Fibroblast of skin of abdomen (primary cell): ENCODE data around the gene TP73.
"Not testable (repeated sequence)": the region's sequence is repeated elsewhere in the genome, so short reads cannot be mapped to it uniquely, and the experiment has no call there.

Source experiments
- DNase-seq: peaks from one replicate; pipeline ENCODE4 v3.0.0-alpha.2; 2013

TP73 gene

GRCh38 chr1:3744646-3745045 is 92.3 kb downstream of the TP73 start:
- no peak for DNase-seq

- no peak for DNase-seq
These were observed 92.8 kb downstream of the TP73 start for GRCh38 chr1:3745071-3745470.

DNA sequence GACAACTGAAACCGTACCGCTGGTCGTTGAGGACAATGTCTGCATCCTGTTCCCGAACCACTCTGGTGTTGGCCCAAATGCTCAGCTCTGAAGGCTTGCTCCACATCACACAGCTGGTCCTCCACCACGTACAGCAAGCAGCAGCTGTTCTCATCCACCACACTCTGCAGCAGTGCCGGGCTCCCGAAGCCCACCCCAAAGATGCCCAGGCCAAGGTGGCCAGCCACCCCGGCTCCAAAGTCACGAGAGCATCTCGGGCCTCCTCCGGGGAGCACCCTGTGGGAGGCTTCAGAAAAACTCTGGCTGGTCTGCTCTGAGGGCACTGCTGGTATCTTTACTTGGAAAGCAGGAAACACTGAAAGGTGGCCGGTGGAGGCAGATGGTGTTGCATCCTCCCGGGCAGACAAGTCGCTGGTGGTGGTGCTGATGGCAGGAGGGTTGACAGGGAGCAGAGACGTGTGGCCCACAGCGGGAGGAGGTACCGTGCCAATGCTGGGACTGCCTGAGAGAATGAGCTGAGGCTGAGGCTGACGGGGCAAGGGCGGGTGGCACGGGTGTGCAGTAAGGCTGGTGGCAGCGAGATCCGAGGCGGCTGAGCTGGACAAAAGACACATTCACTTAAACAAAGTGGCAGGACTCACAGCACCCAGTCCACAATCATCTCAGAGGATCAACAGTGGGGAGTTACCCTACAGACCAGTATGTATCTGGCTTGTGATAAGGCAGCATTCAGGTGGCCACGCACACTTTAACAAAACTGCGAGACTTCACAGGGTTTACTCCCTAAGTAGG is 93.5 kb downstream of the TP73 start:
- DNase-seq = no peak

GRCh38 chr1:3746389-3746829 is 94.1 kb downstream of the TP73 start:
- no peak for DNase-seq

DNA sequence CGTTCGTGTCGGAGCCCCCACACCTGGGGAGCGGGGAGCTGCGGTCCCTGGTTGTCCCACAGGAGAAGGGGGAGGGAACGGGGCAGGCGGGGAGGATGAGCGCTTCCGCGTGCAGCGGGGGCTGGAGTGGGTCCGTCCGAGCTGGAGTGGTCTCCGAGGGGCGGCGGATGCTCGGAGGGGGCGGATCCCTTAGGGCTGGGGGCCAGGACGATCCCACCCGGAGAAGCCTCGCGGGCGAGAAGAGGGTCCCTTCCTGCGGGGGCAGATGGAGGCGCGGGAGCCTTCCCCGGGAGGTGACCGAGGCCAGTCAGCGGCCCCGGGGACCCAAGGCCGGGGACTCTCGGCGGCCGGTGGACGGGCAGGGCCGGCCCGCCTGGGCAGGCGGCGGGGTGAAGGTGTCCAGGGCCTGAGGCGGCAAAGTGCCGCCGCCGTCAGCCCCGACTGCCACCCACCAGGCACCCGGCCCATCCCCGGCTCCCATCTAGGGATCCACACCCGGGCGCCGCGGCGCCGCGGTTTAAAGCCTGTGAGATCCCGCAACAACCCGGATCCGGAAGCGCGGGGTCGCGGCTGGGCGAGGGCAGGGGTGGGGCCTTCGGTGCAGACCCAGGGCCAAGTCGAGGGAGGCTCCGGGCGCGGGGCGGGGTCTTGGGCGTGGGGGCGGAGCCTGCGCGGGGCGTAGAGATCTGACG is 94.7 kb downstream of the TP73 start:
- DNase-seq = peak; percentile 73

- DNase-seq = no peak
These were observed 95.2 kb downstream of the TP73 start for GRCh38 chr1:3747522-3747848.

DNA sequence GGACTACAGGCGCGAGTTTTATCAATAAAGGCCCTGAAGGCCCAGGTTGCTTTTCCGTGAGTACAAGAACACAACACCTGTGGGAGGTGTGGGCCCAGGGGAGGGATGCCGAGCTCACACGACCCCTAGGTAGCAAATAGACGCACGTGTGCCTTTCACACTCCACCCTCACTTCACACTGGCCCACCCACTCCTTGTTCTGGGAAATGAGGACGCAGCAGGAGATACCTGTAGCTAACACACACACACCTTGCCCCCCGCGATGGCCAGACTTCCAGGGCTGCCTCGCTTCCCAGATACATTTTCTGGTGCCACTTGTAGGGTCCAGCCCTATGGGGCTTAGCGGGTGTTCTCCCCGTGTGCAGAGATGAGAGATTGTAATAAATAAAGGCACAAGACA is 95.6 kb downstream of the TP73 start:
- no peak for DNase-seq

GRCh38 chr1:3748316-3748900 is 96.1 kb downstream of the TP73 start:
- not testable (repeated sequence) for DNase-seq

- no peak for DNase-seq
These were observed 97.2 kb downstream of the TP73 start for GRCh38 chr1:3749512-3749911.

GRCh38 chr1:3750741-3751140 is 98.4 kb downstream of the TP73 start:
- no peak for DNase-seq

GRCh38 chr1:3752400-3752945 is 100.2 kb downstream of the TP73 start, which contains the start of gene CCDC27:
CCDC27 (plus strand) TSS chr1:3752450; CDS start chr1:3752482, 32 bp downstream.
- no peak for DNase-seq

DNA sequence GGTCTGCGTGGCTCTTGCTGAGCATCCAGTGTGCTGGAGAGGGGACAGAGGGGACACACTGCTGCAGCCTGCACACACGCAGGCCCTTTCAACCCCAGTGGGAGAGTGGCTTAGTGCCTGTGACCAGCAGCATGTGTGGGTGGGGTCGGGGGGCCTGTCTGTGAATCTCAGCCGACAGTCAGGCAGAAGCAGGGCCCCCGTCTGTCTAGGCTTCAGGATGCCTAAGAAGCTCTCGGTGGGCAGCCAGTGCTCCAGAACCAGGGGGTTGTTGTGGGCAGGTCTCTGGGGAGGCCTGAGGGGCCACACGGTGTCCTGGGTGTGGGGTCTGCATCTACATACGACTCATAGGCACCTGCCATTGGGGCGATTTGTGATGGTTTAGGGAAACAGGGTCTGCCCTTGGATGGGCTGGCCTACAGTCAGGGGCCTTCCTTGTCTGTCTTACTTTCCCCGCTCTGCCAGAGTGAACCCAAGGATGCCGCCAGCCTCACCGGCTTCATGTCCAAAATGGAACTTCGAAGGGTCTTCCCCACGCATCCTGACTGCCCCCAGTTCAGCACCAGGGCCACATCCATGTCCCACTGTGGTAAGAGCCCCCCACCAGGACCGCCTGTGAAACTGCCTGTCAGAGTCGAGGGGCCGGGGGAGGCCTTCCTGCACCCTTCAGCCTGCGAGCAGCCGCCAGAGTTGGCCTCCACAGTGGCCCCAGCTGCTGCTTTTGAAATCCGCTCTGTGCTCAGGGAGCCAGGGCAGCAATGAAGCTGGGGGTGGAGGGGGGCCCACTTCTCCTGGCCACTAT is 101.5 kb downstream of the TP73 start:
- DNase-seq = no peak

GRCh38 chr1:3756394-3756793 is 104.1 kb downstream of the TP73 start:
- DNase-seq = no peak

DNA sequence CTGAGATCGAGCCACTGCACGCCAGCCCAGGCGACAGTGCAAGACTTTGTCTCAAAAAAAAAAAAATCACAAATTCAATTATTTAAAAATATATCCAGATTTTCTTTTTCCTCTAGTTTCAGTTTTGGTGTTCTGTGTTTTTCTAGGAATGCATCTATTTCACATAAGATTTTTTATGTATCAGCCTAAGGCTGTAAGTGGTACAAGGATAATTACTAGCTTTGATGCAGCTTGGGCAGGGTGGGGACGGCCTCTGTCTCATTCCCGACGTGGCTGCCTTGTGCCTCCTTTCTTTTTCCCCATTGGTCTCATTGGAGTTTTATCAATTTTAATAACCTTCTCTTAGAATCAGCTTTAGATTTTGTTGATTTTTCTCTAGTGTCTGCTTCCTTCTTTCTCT is 106.8 kb downstream of the TP73 start:
- DNase-seq = no peak

DNA sequence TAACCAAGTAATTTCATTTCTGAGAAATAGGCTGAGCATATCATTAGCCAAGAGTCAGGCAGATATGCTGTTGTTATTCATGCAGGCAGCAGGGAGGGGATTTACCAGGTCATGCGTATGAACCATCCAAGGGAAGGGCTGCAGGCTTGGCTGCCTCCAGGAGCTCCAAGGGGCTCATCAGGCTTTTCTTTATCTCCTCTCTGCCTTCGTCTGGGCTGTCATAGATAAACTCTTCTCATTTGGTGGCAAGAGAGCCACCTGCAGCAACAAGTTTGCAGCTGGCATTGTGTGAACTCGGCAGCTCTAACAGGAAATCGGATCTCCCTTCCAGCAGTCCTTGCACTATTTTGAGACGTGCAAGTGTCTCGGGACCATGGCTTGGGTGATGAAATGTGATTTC is 107.5 kb downstream of the TP73 start:
- DNase-seq = no peak

- no peak for DNase-seq
These were observed 109.1 kb downstream of the TP73 start for GRCh38 chr1:3761296-3762010.

- no peak for DNase-seq
These were observed 110.0 kb downstream of the TP73 start for GRCh38 chr1:3762151-3762872.

GRCh38 chr1:3762873-3763228 is 110.5 kb downstream of the TP73 start:
- no peak for DNase-seq

- DNase-seq = no peak
These were observed 111.2 kb downstream of the TP73 start for GRCh38 chr1:3763351-3764125.

DNA sequence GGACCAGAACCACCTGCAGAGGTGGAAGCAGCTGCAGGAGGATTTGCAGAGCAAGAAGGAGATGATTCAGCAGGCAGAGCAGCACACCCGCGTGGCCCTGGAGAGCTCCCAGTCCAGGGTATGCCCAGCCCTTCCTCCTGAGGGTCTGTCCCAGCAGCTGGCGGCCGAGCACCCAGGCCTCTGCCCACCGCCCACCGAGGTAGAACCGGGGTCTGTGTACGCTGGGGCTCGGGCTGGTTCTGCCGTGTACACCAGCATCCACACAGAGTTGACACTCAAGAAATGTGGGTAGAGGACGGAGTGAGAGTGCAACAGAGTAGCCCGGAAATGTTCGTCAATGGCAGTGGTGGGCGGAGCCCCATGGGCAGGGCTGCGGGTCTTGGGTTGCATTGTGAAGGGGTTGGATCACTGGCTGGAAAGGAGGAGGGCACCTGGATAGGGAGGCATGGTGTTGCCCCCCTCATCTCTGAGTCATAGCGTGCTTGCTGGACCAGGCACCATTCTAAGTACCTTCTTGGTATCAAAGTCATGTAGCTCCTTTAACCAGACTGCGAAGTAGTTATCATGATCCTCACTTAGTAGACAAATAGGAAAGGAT is 115.1 kb downstream of the TP73 start:
- DNase-seq = no peak
